HG03280 (cell line): Measurements from ENCODE around the gene PPP2R2C.

ENCODE experiments used
- ATAC-seq: cut with Tn5 transposase; IDR thresholded peaks from one replicate; pipeline ENCODE4 v1.9.1; 2021; ENCODE audit warnings: mild to moderate bottlenecking, moderate library complexity; ENCODE audit not compliant: unreplicated experiment

PPP2R2C gene

DNA sequence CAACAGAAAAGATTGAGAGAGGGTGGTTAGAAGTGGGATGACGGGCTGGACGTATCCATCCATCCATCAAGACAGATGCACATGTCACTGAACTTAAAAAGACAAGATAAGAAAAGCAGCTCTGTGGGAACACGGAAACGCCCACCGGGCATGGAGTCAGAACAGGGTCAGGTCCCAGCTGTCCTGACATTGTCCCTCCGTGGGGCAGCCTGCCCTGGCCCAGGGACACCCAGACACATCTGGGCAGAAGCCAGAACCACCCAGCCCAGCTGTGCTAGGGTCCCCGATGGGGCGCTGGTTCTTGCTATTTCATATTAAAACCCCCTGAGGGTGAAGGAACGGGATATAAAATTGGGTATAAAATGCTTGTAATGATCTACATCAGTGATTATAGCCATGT lies 88.5 kb downstream of the PPP2R2C start:
- no peak for ATAC-seq

DNA sequence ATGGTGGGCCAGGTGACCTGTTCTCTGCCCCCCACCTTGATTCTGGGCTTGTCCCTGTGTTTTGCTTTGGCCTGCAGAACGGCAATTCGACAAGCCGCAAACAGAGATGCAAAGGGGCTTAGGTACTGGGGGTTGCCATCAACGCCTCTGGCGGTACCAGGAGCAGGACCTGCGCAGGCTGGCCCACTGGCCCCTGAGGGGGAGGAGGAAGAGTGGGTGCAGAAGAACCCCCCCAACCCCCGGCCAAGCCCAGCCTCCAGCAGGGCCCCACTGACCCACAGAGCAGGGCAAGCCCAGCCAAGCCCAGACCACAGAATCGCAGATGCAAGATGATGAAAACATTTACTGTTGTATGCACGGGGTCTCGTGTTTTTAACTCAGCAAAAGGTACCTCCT lies 89.4 kb downstream of the PPP2R2C start:
- no peak for ATAC-seq

DNA sequence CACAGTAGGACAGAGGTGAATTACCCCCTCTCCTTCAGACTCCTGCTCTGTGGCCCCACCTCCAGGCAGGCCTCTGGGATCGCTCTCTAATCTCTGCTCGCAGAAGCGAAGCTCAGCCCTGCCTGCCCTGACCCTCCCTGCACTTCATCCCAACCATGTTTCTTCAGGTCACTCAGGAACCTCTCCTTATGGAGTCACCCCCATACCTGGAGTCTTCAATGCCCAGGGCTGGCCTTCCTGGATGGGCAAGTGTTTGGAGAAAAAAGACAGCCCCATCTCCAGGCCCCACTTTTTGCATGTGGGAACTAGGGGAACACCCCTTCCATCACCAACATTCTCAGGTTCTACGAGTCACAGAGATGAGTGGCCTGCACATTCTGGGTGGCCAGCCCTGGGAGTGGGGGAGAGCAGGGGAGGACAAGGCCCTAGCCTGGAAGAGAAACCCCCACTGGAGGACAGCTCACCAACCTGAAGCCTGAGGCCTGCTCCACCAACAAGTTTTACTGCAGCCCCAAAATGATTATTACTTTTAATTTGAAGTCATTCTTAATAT lies 90.8 kb downstream of the PPP2R2C start:
- no peak for ATAC-seq

DNA sequence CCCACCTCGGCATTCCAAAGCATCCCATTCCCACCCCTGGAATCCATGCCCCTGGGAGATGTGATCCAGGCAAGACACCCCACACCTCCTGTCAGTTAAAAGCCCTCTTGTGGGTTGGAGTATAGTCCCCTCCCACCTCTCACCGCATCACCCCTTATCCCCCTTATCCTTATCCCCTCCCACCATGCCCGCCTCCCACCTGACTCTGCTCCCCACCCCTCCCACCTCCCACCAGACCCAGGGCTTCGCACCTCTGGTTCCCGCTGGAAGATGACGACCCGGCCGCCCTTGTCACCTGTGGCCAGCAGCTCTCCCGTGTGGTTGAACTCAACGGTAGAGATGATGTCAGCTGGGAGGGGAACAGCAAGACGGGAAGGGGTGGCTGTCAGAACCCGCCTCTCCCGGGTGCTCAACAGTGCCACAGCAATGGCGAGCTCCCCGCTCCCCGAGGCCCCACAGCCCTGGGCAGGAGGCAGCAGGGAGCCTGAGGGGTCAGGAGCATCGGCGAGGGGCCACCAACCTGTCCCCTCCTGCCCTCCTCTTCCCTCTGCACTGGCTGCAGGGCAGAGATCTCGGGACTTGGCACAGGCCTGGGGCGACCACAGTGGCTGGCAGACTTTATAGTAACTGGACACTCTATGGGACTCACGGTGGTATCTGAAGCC lies 91.5 kb downstream of the PPP2R2C start:
- no peak for ATAC-seq

DNA sequence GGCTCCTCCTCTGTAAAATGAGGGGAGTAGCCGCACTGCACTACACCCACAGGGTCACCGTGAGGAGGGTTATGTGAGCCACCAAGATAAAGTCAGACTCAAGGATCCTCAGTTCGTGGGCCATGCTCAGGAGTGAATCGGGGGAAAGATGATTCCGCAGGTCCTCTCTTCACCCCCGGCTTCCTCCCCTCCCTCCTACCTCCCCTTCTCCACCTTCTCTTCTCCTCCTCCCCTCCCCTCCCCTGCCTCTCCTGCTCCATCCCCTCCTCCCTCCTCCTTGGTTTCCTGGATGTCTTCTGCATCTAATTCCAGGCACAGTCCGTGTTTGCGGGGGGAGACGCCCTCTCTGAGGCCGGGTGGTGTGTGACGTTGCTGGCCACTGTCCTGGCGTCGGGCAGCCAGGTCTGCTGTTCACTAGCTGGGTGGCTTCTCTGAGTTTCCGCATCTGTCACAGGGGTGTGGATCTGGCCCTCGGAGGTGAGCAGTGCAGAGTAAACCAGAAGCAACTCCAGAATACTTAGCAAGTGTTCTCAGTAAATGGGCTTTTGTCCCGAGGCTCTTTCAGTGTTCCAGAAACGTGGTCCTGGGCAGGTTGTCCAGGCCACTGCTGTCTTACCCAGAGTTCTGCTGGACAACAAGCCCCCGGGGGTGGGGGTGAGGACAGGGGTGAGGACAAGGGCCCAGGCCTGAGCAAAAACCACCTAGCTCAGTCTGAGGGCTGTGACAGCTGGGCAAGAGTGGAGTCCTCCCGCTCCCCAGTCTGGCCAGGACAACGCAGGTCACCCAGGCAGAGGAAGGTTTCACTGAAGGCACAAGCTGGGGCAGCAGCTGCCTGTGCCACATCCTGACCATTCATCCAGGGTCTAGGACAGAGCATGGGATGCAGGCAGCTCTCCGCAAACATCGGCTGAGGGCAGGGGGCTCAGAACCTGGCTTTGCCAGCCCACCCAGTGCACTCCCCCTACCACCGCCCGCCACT lies 92.4 kb downstream of the PPP2R2C start:
- ATAC-seq = no peak

DNA sequence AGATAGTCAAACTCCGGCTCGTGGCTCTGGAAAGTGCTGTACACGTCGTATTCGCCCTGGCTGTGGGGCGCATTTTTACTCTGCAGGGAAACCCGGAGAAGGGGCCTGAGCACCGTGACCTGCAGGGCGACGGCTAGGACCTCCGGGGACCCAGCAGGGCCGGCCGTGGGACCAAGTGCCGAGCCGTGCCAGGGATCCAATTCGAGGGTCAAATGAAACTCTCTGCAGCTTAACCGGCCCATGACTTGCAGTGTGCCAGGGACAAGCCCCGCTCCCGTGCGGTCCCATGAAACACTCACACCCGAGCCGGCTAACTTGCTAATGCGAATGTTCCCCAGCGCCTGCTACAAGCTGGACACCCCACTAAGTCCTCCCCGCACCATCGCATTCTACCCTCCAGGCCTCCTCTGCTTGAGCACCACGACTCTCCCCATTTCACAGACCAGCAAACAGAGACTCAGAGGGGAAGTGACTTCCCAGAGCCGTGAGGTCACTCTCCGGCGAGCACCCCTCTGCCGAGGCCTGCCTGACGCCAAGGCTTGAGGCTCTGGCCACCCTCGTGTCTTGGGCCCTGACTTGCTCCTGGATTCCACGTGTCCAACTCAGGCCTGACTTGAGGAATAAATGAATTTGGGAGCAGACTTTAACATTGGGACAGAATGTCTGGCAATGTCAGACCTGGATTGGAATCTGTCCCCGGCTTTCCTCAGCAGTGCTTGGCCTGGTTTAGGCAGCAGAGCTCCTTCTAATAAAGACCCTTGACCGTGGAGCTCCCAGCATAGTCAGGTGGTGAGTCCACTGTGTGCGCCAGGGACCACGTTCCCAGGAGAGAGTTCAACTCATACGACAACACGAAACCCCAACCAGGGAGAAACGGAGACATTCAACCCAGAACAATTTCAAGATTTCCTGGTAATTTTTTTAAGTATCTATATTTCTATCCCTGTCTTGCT lies 93.6 kb downstream of the PPP2R2C start:
- no peak for ATAC-seq

DNA sequence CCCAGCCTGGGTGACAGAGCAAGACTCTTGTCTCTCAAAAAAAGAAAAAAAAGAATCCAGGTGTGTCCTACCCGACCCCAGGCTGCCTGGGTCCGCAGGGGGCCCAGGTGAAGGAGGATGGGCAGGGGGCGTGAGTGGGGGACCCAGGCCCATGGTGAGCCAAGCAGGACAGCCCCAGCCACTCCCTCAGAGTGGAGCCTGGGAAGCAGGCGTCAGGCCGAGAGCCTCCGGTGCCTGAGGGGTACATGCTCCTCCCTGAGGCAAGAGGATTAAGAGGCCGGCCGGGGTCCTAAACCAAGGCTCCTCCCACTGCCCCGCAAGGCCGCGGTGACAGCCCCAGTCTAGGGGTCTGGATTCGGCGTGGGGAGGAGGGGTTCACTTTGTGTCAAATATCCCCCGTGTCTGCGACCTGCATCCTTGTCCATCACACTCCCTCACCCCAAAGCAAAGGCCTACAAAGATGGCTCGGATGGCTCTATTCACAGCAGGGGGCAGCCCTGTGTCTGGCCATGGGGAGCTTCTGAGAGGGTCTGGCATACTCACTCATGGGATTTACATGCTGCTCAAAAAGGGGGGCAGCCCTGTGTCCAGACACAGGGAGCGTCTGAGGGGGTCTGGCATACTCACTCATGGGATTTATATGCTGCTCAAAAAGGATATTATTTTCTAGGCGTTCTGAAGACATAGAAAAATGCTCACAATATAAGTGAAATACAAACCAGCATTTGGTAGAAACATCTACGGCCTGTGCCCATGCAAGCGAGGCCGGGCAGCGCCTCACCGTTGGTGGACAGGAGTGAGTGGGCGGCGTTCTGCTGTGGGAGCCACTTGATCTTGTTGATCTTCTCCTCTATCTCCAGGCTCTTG lies 94.6 kb downstream of the PPP2R2C start:
- ATAC-seq = no peak

DNA sequence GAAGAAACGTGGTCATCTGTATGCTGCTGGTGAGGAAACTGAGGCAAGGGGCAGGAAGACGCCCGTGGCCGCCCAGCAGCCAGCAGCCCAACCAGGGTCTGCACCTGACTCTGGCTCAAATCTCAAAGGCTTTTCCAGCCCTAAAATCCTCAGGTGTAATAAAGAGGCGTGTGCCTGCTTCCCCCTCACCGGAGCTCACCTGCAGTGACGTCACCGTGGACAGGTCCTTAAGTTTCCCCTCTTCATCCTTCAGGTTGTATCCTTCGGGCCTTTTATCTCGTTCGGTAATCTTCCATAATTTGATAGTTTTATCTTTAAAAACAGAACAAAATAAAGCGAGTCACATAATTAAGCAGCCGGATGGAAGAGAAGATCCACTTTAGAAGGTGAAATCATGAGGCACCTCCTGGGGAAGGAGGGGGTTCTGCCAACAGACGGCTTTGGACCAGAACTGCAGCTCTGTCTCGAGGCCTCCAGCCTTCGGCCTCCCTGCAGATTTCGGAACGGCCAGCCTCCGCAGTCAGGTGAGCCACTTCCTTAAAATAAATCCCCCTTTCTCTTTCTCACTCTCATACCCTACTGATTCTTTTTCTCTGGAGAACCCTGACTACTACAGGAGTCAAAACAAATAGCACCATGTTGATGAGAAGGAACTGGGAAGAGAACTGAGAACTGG lies 96.7 kb downstream of the PPP2R2C start:
- ATAC-seq = no peak

DNA sequence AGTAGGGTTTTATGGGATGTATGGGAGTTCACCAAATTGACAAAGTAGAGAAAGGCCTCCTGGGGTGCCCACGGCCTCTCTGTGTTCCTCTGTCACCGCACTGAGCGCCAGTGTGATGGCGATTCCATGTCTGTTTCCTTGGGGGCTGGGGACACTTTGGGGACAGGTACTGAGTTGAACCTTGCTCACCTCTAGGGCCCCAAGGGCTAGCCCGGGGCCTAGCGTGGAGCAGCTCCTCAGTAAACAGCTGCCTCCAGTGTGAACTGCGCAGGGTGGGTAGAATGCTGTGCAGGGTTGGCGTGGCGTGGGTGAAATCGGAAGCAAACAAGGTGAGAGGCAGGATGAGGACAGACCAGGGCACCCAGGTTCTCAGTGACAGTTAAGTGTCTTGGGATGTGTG lies 97.8 kb downstream of the PPP2R2C start:
- no peak for ATAC-seq

DNA sequence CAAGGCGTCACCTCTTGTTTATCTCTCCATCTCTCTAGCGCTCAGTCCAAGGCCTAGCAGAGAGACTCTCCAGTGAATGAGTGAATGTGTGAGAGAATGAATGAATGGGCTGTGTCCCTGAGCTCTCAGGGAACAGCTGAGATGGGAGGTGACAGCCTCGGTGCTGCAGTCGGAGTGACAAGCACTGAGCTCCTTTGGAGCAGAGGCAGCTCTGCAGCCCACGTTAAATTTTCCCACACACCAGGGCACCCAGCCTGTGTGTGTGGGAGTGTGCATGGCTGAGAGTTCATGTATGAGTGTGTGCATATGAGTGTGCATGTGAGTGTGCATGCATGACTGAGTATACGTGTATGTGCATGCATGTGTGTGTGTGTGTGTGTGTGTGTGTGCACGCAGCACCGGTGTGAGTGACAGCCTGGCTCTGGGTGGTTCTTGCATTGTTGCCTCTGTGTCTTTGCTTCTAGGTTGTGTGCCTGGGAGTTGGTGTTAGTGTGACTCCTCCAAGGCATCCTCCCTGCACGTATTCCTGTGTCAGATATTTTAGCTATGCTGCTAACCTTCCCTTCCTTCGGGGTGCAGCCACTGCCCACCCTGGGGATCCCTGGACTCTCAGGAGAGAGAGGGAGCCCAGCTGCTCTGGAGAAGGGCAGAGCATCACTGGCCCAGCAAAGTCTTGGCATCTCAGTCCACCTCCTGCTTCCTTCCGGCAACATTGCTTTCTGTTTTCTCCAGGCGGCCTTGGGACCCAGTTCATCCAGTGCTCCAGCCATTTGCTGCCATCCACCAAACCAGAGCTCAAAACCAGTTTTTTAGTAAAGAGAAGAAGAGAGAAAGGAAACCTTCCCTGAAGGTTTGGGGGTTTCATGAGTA lies 98.6 kb downstream of the PPP2R2C start:
- no peak for ATAC-seq

DNA sequence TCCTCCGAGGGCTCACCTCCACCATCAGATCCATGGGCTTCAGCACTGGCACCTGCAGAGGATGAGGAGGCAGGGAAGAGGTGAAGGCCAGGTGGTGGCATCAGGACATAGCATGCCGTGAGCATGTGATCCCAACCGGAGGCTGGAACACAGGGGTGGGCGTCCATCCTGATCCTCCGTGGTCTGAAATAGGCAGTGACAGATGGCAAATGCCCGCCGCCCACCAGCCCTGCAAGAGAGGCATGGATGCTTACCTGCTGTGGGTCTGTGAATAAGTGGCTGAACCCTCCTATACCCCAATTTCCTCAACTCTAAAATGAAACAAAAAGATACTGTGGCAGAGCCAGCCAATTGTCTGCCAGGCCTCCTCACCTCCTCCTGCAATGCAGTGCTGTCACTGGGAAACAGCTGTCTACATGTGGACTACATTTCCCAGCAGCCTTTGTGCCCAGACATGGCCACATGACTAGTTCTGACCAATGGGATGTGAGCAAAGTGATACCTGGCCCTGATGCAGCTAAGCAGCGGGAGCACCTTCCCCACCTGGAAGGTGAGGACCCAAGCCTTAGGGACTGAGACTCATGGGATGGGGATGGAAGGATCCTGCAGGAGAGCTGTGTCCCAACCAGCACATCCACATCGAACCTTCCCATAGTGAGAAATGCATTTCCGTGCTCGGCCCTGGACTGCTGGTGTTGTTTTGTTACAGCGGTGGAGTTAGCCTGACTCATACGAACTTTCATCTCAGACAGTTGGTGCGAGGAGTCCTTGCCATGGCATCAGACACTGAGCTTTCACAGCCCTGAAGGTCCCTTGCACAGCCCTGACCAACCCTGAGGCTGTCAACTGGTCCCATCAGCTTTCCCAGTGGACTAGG lies 99.5 kb downstream of the PPP2R2C start:
- ATAC-seq = peak; percentile 63

DNA sequence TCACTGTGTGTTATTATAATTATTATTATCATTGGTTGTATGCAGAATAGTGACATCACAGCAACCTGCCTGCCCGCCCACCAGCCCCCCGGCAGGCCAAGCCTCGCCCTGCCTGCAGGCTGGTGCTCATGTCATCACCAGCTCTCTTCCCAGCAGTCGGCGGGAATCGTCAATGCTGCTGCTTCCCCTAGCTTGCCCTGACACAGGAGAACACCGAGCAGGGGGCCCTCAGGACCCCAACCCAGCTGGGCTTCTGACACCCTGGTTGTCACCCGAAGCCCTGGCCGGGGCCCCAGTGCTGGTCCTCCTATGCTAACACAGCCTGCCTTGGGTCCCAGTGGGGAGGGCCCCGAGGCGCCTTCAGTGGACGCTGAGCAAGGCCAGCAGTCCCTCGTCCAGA lies 100.6 kb downstream of the PPP2R2C start:
- no peak for ATAC-seq

DNA sequence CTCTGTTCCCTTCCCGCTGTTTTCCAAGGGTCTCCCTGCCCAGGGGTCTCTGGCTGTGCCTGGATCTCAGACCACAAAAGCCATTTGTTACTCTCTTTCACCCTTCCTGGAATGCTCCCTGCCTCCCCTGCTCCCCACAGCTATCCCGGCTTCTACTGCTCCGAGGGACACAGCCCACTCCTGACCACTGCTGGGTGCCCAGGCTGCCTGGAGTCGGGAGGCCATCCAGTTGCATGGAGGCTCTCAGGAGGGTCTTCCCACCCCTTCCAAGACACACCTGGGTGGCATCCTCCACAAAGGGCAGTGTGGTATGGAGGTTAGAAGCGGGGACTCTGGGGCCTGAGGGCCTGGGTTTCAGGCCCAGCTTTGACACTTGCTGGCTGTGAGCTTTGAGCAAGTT lies 101.1 kb downstream of the PPP2R2C start:
- ATAC-seq = no peak

DNA sequence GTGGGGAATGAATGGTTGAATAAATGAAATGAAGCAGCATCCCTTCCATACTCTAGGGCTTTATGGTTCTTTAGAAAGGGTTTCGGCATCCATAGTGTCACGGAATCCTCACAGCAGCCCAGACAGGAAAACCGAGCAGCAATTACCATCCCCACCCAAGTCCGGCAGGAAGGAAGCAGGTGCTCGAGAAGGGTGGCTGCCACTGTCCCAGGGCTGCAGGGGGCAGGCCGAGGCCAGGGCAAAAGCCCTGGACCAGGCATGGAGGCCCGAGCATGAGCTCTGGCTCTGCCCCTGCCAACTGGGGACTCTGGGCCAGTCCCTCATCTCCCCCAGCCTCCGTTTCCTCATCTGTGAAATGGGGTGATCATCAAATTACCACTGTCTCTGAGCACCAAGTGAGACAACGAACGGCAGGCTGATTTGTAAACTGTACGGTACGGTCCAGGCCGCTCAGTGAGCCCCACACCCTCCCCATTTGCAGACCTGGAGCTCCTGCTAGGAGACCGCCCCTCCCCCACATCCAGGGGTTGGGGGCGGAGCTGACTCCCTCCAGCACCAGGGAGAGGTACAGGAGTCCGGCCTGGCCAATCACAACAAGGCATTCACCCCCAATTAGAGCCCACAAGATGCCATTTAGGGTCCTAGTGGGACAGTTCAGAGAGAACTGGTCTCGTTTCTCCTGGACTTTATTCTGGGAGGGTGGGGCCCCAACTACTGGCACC lies 102.3 kb downstream of the PPP2R2C start:
- ATAC-seq = no peak

DNA sequence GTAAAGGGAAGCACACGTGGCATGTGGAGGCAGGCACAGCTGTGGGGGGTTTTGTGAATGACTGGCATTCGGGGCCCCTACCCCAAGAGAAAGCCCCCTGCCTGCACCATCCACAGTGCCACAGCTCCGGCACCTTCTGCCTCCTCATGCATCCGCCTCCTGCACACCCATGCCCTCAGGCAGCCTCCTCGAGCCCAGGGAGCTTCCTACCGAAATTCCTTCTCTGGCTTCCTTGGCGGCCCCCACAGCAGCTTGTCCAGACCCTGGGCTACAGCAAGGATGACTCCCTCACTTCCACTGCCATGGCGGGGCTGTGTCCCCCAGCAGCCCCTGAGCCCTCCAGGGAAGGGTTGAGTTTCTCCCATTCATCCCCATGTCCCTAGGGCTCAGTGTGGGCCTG lies 102.9 kb downstream of the PPP2R2C start:
- ATAC-seq = no peak

DNA sequence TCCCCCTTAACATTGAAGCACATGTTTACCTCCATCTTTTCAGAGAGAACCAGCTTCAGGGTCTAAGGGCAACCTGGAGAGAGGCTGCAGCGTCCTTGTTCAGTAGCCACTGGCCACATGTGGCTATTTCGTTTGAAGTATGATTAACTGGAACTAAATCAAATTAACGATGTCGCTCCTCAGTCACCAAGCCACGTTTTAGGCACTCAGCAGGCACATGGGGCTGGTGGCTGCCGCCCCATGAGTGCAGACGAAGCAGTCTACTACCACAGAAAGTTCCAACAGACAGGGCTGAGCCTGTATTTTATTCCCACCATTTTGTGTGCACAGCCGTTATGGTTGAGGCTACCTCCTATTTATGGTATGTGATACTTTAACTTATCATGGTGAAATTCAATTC lies 103.4 kb downstream of the PPP2R2C start:
- ATAC-seq = no peak

DNA sequence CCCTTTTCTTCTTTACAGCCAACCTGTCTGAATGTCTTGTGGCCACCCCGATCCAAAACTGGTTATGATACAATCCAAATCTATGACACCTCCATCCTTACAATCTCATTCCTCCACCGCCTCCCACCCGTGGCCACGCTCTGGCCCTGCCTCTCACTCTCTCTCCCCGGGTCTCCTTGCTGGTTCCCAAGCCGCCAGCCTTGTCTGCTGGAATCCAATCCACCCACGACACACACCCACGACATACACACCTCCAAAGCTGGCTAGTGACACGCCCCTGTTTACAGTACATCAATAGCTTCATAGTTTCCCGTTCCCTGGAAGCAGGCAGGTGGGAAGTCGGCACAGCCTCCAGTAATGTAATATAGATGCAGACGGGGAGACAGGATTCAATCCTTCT lies 103.8 kb downstream of the PPP2R2C start:
- ATAC-seq = no peak
